Globus pallidus (tissue), 1 donor: Measurements from ENCODE around the gene DRC7.

Experiments used
- DNase-seq: peaks from one replicate; pipeline ENCODE4 v3.0.0-alpha.2; 2015; ENCODE audit warnings: low spot score

Gene DRC7

DNA sequence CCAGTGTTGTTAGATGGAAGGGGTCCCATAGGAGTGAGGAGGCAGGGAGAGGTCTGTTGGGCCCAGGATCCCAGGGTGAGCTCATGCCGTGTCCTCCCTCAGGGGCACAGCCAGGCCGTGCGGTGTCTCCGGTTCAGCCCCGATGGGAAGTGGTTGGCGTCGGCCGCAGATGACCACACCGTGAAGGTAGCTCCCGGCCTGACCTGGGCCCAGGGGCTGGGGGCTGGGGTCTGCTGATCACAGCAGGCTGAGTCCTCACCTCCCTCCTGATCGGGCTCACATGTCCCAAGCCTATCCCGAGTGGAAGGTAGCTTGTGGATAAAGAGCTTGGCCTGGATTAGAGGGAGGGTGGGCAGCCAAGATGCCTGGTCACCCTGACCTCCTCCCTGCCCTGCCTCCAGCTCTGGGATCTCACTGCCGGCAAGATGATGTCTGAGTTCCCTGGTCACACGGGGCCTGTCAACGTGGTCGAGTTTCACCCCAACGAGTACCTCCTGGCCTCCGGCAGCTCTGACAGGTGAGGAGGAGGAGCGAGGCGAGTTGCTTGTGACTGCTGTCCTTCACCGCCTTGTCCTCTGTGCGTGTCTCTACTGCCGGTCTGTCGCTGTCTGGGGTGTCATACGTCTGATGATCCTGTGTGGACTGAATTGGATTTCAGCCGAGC lies 57.1 kb downstream of the DRC7 start:
- DNase-seq, result no peak

DNA sequence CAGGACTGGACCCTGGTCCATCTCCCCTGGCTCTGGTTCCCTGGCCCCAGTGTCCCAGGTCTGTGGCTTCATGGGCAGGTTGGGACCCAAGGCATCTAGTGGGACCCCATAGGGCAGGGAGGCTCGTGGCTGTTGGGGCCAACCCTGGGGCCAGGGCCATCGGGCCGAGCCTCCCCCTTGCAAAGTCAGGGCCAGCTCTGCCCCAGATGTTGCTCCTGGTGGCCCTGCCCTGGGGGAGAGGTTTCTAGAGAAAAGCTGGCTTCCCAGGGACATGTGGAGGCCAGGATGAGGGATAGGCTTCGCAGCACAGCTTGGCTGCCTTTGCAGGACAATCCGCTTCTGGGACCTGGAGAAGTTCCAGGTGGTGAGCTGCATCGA lies 57.6 kb downstream of the DRC7 start:
- no peak for DNase-seq

DNA sequence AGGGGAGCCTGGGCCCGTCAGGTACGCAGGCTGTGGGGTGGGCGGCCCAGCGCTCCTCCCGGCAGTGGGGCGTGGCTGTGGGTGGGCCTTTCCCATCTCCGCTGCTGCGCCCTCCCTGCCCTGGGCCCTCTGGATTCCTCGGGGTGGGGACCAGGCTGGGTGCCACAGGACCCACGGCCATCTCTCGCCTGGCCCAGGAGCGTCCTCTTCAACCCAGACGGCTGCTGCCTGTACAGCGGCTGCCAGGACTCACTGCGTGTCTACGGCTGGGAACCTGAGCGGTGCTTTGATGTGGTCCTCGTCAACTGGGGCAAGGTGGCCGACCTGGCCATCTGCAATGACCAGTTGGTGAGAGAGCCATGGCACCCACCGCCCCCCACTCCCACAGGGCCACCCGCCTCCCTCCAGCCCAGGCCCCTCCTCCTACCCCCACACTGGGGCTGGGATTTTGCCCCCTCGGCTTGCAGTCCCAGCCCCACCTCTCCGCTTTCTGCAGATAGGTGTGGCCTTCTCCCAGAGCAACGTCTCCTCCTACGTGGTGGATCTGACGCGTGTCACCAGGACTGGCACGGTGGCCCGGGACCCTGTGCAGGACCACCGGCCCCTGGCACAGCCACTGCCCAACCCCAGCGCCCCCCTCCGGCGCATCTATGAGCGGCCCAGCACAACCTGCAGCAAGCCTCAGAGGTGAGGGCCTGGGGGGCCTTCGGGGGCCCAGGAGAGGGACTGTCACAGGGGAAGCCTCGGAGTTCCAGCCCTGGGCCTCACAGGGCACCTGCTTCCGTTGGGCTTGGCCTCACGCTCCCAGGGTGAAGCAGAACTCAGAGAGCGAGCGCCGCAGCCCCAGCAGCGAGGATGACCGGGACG lies 58.2 kb downstream of the DRC7 start:
- no peak for DNase-seq

DNA sequence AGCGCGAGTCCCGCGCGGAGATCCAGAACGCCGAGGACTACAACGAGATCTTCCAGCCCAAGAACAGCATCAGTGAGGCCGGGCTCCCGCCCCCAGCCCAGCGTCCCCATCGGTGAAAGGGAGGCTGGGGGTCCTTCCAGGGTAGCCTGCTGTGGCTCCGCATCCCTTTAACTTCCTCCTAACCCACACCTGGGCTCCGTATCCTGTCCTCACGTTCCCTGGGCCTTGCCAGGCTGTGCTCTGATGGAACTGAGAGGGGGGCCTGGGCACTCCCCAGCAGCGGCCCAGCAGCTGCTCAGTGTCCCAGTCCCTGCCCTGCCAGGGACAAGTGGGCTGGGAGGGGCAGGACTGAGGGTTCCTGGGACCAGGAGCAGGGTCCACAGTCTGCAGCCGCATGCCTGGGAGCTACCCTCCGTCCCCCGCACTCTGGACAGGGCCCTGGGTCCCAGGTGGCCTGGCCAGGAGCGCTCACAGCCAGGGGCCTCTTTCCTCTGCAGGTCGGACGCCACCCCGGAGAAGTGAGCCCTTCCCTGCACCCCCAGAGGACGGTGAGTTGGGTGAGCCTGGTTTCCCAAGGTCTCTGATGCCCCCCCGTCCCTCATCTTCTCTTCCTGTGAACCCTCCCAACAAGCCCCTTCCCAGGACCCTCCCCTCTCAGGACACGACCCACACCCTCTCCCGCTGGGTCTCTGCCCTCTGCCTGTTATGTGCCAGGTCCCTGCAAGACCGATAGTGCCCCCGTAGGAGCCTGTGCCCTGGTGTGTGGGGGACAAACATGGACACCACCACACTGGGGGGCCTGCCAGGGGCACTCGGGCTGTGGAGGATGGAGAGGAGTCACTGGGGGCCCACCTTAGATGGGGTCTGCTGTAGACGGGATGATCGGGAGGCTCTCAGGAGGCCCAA lies 59.1 kb downstream of the DRC7 start:
- no peak for DNase-seq

DNA sequence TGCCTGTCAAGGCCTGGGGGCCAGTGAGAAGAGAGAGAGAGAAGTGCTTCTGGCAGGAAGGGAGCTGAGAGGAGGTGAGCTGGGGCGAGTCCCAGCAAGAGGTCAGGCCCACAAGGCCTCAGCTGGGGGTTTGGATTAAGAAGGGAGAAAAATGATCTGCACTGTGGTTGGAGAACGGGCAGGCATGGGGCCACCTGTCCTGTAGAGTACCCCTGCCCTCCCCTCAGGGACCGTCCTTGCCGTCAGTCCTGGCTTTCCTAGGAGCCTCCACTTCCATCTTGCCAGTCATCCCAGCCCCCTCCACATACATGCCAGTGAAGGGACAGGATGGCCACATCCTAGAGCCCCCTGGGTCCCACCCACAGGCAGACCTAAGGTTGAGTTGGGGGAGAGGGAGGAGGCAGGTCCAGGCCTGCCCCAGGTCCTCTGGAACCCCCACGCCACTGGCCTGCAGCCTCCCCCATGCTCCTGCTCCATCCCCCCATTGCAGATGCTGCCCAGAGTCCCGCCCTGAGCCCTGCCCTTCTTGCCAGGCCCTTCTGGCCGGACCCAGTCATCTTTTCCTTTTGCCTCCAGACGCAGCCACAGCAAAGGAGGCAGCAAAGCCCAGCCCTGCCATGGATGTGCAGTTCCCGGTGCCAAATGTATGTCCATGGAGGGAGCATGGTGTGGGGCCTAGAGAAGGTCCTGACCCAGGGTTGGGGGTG lies 59.9 kb downstream of the DRC7 start:
- DNase-seq, result no peak

- DNase-seq, result no peak
Observed at GRCh38 chr16:57755061-57755684, 60.6 kb downstream of the DRC7 start.

- DNase-seq, result no peak
Observed at GRCh38 chr16:57755726-57756423, 61.3 kb downstream of the DRC7 start.

DNA sequence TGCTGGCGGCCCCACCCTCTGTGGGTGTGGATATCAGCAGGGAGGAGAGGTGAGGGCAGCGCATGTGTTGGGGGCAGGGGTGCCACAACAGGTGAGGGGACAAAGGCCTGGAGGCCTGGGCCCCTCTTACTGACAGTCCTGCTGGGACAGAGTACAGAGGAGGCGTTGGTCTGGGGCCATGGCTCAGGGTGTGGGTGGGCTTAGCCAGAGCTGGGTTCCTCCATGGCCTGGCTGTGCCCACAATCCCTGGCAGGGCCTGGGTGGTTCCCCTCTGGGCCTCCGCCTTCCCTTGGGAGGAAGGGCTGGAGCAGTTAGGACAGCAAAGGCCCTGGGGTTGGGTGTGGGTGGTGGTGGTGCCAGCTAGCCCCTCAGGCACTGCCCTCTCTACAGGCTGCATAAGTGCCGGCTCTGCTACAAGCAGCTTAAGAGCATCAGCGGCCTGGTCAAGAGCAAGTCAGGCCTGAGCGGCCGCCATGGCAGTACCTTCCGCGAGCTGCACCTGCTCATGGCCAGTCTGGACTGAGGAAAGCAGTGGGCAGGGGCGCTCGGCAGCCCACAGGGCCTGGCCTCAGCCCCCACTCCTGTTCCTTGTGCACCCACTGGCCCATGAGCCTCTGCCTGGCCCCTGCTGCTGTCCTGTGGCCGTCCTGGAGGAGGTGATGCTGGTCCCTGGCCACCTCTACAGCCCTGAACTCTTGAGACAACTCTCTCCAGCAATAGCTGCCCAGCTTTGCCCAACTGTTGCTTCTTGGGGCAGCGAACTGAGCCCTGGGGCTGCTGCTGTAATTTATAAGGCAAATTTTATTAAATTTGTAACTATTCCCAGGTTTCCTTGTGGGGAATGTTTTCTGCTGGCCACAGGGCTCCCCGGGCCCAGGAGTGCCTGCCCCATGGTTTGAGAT lies 62.1 kb downstream of the DRC7 start:
- DNase-seq, result no peak

DNA sequence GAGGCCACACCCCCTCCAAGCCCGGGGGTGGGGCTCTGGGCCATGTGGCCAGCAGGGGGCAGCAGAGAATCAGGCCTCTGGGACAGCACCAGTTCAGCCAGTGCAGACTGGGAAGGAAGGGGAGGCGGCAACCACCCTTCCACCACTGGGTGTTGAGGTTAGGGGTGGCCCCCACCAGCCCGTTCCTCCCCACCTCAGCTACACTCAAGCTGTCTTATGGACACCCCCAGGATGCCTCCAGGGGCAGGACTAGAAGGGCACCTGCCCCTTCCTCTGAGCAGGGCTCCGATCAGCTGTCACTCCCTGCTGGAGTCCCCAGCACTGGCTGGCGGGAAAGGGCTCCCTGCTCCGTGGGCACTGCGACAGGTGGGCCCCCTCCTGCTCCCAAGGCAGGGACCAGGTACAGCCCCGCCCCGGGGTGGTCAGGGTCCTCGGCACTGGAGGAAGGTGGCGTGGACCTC lies 62.8 kb downstream of the DRC7 start:
- peak; percentile 74 for DNase-seq

- DNase-seq, result no peak
Observed at GRCh38 chr16:57757883-57758282, 63.3 kb downstream of the DRC7 start.

DNA sequence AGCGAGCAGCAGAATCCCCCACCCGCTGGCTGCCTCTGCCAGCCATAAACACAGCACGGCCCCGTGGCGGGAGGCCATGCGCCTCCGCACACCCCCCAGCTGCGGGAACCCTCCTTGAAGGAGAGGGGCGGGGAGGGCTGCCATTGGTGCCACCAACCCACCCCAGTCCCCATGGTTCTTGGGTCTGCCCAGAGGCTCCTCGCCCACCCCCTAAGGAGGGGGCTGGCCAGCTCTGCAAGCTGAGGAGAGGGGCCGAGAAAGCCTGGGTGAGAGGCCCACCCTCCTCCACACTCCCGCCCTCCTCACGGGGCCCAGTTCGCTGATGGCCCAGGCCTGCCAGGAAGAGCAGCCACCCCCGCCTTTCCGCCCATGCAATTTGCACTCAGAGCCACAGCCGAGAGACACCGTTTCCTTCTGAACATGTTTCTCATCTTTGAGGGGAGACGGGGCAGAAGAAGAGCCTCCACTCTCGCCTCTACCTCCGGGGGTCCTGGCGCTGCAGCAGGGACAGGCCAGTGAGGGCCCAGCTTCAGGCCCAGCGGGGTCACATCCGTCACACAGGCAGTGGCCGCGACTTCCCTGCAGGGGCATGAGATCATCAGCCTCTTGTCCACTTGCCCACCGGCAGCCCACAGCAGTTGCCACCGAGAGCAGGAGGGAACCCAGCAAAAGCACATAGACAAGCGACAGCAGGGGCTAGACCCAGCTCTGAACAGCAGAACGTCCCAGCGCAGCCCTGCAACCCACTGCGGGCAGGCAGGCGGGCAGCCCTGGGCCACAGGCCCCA lies 63.9 kb downstream of the DRC7 start:
- no peak for DNase-seq

- DNase-seq, result no peak
Observed at GRCh38 chr16:57759131-57759530, 64.5 kb downstream of the DRC7 start.

- DNase-seq, result no peak
Observed at GRCh38 chr16:57759541-57760356, 65.1 kb downstream of the DRC7 start.

DNA sequence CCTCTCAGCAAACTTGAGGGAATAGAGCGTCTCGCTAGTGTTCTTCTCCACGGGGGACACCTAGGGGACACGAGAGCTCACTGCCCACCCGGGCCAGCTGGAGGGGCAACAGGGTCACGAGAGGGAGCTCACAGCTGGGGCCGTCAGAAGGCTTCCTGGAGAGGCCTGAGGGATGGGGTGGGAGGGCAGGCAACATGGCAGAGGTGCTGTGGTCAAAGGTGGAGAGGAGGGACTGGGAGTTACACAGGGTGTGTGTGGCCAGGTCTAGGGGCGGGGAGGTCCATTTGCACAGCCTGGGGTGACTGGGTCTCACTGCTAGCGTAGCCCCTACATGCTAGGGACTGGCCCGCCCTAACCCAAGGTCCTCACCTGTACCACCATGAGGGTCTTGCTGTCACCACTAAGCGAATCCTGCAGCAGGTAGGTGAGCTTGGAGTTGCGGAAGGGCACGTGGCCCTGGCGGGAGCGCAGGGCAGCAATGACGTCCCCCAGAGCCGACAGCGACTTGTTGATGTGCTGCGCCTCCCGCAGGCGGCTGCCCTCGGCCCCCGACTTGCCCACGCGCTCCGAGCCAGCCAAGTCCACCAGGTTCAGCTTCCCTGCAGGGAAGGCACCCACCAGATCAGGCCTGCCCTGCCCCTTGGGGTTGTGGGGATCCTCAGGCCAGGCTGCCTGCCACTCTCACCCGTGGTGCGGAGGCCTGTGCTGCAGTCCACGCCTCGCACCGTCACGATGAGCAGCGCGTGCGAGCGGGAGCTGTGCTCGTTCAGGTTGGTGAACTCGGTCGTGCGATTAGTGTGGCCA lies 66.0 kb downstream of the DRC7 start:
- DNase-seq, result no peak

DNA sequence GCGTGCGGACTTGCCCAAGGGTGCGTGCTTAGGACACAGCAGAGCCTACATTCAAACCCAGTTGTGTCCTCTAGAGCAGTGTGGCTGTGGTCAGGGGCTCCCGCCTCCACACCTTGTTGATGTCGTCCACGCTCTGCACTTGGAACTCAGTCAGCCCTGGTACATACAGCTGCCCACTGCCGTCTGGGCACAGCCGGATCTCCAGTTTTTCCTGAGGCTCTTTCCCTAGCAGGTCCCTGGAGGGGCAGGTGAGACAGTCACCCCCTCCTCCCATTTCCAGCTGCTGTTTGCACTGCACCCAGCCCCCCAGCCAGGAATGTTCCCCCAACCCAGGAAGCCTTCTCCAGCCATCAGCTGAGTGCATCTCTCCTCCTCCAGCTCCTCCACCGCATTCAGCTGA lies 66.7 kb downstream of the DRC7 start:
- DNase-seq, result no peak

- no peak for DNase-seq
Observed at GRCh38 chr16:57761957-57762356, 67.4 kb downstream of the DRC7 start.
